MM.1S (cell line): ENCODE results near the gene NUP210L.

Experiments used
- CTCF ChIP-seq: fragments of 300-600 bp; sonication (generic); IDR thresholded peaks from 2 replicates; pipeline ENCODE4 v1.5.1; 2016; ENCODE audit warnings: antibody characterized with exemption, low read length, mixed read lengths
- EZH2 ChIP-seq: fragments of 300-600 bp; sonication (generic); optimal IDR thresholded peaks from 2 replicates; pipeline ENCODE3; 2017; ENCODE audit warnings: low read depth, mild to moderate bottlenecking, antibody characterized with exemption, low read length, mixed read lengths
- EZH2phosphoT487 ChIP-seq: fragments of 300-600 bp; sonication (generic); IDR thresholded peaks from 2 replicates; pipeline ENCODE4 v1.6.1; 2018; ENCODE audit warnings: antibody characterized with exemption, low read length

GRCh38 chr1:153953859-153954365 lies 201.0 kb downstream of the NUP210L start:
- TF ChIP-seq CTCF, result no peak
- no peak for TF ChIP-seq EZH2
- no peak for TF ChIP-seq EZH2phosphoT487
